A673 (cell line): ENCODE measurements around the gene TCAIM.

Source experiments
- EZH2 ChIP-seq: fragments of 200-600 bp; sonication (generic); IDR thresholded peaks from 2 replicates; pipeline ENCODE4 v1.6.1; 2017; ENCODE audit warnings: borderline replicate concordance, low read depth, mild to moderate bottlenecking, mixed read lengths, antibody characterized with exemption, low read length; ENCODE audit not compliant: poor library complexity, severe bottlenecking
- TF ChIP-seq, protein P1 (sequence below): fragments of 300-800, 200-600 bp; sonication (generic); conservative IDR thresholded peaks from 2 replicates; pipeline ENCODE4 v1.5.1; 2017; ENCODE audit warnings: low read depth, mild to moderate bottlenecking, antibody characterized with exemption, low read length, moderate library complexity, mixed read lengths

DNA sequence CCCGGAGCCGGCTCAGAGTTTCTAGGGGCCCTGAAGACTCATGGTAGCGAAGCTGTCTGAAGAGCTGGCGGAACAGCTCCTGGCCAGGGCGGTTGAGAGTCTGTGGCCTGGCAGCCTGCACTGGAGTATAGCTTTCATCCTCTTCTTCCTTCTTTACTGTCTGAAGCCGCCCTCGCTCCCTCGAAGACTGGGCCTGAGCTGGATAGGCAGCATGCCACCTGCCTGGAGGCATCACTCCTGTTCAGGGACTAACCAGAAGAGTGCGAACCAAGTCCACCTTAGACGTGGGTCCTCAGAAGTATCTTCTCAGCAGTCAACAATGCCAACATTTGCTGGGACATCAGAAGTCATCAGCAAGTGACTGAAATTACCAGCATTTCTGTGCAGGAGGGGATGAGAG is 116.8 kb downstream of the TCAIM start:
- TF ChIP-seq, protein P1, sequence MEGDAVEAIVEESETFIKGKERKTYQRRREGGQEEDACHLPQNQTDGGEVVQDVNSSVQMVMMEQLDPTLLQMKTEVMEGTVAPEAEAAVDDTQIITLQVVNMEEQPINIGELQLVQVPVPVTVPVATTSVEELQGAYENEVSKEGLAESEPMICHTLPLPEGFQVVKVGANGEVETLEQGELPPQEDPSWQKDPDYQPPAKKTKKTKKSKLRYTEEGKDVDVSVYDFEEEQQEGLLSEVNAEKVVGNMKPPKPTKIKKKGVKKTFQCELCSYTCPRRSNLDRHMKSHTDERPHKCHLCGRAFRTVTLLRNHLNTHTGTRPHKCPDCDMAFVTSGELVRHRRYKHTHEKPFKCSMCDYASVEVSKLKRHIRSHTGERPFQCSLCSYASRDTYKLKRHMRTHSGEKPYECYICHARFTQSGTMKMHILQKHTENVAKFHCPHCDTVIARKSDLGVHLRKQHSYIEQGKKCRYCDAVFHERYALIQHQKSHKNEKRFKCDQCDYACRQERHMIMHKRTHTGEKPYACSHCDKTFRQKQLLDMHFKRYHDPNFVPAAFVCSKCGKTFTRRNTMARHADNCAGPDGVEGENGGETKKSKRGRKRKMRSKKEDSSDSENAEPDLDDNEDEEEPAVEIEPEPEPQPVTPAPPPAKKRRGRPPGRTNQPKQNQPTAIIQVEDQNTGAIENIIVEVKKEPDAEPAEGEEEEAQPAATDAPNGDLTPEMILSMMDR: no peak
- TF ChIP-seq EZH2: no peak
